Retina (tissue), 1 donor: ENCODE data around the gene PFN3.
A peak's percentile ranks its signal among the peaks of the same experiment; 100 is the strongest.
"Not testable (repeated sequence)": the region's sequence is repeated elsewhere in the genome, so short reads cannot be mapped to it uniquely, and the experiment has no call there.

ENCODE experiments used
- DNase-seq: peaks from one replicate; pipeline ENCODE4 v3.0.0-alpha.2; 2016

The PFN3 gene

DNA sequence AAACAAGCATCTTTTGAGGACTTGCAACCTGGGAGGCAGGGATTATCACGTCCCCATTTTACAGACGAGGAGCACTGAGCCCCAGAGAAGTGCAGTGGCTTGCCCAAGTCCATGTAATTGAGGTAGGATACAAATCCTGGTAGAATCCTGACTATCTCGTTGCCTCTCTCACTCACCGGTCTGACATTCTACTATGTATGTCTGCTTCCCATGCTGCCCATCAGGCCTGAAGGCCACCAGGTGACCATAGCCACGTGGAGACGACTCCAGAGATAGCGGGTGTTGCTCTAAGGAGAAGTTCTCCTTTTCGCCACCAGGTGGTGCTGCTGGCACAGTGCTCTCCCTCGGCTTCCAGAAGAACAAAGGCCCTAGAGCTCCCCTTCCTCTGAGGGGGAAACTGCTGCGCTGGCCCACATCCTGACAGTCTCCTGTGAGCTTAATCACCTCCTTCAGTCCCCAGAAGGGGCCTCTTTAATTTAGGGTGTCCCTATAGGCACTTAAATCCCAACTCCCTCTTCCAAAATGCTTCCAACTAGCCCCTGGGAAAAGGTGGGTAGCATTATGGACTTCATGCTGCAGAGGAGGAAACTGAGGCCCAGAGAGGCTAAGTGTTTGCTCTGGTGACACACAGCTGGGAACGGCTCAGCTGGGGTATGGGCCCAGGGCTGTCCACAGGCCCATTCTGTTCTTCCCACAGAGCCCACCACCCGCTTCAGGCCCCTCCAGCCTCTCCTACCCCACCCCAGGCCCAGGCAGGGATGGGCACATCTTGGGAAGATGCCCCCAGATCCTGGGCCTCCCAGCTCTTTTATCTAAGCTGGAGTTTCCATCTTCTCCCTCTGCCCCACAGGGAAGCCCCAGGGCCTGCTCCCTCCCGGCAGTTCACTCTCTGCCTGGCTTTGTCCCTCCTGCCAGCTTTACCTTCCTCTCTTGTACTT lies 9.8 kb downstream of the PFN3 start:
- peak; percentile 93 for DNase-seq

DNA sequence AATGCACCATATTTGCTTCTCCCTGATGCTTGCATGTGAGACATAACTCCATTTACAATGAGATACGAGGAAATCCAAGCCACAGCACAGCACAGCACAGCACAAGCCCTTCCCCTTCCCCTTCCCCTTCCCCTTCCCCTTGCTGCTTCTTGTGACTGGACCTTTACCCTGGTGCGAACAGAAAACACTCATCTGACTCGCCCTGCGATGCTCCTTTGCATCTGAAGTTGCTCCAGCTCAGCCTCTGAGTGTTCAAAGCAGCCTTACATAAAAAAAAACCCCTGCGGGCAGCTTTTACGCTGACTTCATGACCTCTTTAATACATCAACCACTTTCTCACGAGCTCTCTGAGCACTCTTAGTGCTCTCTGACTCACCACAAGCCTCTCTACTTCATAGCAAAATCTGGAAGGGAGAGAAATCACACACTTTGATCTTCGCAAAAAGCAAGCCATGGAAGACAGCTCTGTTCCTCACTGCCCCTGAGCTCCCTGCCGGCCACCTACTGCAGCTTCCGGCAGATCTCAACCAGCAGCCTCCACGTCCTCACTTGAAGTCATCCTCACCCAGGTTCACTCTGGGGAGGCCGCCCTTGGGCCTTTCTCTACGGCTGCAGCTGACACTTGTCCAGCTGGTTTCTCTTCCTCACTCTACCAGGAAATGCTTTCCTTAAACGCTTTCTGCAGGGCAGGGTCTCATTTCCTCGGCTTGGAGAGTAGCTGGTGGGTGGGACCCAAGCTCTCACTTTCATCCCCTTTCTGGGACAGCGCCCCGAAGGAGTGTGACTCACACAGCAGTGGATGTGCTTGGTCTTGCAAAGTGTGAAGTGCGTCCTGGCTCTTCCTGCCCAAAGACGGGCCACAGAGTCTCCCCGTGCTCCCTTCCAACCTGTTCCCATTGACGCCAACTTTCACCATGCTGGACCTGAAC lies 11.0 kb downstream of the PFN3 start:
- DNase-seq: no peak

DNA sequence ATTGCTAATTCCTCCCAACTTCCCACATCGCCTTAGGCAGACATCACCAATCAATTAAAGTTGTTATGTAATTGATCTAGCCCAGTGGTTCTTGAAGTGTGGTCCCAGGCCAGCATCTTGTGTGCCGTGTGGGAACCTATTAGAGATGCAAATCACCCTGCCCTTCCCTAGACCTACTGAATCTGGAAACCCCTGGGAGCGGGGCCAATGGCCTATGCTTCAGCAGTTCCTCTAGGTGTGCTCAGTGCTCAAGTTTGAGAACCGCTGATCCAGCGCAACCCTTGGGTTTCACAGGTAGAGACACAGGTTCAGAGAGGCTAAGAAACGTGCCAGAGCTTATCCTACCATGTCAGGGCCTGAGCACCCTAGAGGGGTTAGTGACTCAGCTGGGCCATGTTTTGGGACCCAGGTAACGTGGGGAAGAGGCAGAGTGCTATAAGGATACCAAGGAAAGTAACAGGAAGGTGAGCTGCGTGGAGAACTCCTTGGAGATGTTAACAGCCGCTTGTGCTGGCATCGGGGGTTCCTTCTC lies 11.9 kb downstream of the PFN3 start:
- no peak for DNase-seq

DNA sequence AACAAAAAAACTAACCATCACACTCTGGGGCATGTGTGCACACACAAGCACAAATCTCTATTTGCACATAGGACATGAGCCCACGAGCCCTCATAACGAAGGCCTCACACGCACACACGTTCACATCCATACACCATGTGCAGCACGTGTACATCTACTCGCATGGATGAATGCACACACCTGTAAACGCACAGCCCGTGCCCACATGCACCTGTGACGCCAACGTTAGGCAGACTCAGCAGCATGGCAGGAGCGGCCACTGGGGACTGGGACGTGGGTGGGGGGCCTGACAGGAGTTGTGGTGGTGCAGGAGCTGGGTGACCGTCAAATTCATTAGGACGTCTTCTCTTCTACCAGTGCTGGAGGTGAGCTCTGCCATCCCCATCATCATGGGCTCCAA lies 13.1 kb downstream of the PFN3 start:
- no peak for DNase-seq

DNA sequence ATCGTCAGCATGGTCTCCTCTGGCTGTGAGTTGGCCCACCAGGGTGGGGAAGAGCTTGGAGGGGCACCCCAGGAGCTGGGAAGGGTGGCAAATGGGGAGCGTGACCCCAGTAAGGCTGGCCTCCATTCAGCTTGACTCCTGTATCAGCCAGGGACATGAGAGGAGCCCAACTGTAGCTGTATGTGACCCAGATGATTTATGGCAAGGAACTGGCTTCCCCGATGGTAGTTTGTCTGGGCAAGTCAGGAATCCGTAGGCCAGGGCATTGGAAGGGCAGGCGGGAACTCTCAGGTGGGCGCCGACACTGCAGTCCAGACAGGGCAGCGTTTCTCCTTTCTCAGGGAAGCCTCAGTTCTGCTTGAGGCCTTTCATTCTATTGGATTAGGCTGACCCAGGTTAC lies 13.9 kb downstream of the PFN3 start:
- DNase-seq: no peak

DNA sequence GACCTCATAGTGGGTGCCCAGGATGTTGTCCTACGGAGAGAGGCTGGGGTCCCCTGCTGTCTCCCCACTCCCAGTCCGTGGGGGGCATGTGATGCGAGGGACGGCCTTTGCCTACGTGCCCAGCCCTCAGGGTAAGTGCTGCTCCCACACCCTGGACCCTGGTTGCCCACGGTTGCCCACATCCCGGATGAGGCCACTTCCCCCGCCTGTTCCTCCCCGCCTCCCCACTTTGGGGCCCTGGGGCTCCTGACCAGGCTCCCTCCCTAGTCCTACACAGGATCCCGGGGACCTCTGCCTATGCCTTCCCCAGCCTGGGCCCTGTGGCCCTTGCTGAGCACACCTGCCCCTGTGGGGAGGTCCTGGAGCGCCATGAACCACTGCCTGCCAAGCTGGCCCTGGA lies 14.7 kb downstream of the PFN3 start:
- DNase-seq: no peak

DNA sequence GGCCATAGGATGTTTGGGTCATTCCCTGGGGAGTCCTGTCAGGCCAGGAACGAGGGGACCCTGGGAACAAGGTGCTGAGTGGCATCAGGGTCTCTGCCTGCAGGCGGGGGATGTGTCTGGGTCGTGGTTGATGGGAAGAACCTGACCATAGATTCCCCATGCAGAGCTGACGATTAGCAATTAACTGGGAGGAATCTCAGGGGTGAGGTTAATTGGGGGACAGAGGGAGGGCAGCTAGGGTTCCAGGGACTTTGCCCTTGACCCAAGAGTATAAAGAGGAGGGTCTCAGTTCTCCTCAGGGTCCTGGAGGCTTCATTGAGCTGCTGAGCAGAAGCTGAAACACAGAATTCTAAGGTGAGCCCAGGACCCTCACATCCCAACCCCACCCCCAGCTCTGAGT lies 16.3 kb downstream of the PFN3 start, which contains the start of gene SLC34A1:
TSS of gene SLC34A1 (plus strand) at position 301 of the 400 bp plus-strand sequence. CDS start 1,308 bp downstream, outside the sequence.
- DNase-seq: no peak

DNA sequence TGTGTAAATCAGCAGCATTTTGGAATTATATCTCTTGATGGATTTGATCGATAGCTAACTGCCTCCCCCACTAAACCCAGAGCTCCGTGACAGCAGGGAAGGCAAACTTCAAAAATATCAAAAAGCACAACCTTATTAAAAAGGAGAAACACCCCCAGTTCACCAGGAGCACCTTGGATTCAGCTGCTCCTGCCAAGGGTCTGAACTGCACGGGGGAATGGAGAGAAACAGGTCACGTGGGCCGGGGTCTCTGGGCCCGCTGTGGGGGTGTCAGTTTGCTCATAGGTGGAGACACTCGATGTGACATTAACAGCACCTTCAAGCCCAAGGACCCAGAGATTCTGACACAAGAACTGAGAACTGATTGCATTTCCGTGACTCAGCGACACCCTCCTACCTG lies 17.3 kb downstream of the PFN3 start:
- no peak for DNase-seq

DNA sequence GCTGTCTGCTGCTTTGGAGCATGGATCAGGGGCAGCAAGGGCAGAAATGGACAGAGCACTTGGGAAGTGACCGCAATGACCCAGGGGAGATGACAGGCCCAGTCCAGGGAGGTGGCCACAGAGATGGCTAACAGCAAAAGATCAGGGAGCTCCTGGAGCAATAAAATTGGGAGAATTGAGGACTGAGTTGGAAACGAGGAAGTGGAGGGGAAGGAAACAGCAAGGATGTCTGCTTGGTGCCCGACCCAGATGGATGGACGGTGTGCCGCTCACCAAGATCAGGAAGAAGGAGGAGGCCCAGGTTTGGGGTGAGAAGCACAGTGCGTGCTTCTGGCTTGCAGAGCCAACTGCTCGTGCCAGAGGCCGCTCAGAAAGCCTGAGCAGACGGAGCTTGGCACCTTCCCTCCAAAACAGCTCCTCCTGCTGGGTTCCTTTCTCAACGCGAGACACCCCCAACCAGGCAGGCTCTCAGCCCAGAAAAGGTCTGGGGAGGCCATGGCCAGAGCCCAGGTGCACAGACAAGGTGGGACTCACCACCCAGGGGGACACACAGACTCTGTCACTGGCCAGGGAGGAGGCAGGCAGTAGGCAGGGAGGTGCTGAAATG lies 17.9 kb downstream of the PFN3 start:
- no peak for DNase-seq

DNA sequence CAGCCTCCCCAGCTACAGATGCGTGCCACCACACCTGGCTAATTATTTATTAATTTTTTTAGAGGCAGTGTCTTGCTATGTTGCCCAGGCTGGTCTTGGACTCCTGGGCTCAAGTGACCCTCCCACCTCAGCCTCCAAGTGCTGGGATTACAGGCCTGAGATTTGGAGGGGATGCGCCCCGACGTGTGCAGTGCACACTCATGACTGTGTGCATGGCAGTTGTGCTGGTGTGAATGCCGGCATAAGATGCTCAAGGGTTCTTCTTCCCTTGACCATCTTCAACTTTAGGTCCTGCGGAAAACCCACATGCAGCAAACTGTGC lies 19.7 kb downstream of the PFN3 start:
- DNase-seq: no peak

DNA sequence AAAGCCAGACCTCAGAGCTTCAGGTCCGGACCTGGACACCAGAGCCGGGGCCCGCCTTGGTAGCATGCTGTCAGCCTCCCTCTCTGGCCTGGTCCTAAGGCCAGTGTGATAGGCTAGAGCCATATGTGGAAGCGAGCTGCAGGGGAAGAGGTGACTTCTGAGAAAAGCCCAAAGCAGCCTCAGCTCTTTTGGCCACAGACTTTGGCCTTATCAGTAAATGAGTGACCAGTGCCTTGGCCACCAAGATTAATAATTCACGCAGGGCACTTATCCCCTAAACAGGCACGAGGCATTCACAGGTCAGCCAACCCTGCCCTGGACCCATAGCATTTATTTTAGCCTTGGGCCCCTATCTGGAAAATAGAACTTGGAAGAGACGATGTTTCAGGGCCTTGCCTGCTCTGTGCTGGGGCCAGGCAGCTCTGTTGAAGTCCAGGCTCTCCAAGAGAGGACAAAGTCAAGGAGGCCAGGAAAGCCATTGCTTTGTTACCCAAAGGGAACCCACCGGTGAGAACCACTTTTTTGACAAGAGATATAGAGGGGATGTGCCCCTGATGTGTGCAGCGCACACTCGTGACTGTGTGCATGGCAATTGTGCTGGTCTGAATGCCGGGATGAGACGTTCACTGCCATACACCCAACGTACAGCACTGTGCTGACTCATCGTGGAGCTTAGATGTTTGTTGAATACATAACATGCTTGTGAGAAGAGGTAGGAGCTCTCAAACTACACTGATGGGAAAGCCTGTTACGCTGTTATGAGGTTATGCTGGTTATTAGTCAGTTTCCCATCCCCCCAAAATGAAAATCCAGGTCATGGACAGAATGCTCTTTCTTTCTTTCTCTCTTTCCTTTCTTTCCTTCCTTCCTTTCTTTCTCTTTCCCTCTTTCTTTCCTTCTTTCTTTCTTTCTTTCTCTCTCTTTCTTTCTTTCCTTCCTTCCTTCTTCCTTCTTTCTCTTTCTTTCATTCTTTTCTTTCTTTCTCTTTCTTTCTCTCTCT lies 21.3 kb downstream of the PFN3 start:
- no peak for DNase-seq

DNA sequence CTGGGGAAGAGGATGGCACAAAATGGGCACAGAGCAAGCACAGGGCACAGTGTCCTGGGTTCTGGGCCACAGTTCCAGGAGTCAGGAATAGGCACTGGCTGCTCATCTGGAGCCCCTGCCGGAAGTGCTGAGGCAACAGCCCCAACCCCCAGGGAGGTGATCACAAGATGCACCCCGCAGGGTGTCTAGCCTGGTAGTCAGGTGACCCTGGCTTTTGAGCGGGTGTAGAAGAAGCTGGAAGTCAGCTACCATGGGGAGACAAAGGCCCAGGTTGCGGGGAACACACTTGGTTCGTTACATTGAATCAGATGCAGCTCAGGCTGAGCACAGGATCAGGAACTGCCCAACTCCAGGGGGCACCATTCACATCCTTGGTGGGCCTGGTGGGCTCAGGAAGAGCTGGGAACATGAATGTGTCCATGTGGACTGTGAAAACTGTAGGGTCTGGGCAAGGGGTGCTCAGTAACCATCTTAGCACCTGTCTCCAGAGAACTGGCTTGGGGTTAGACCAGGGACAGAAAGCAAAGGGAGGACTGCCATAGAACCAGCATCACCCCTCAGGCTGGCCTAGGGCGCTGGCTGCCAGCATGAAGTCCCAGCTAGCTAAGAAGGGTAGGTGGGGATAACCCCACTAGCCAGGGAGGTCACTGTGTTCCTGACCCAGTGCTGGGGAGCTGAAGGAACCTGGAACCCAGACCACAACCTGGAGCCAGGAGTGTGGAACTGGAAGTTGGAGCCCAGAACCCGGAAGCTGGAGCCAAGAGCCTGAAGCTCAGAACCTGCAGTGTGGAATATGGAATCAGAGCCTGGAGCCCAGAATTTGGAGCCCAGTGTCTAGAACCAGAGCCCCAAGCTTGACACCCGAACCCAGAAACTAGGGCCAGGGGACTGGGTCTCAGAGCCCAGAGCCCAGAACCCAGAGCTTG lies 22.3 kb downstream of the PFN3 start:
- no peak for DNase-seq

DNA sequence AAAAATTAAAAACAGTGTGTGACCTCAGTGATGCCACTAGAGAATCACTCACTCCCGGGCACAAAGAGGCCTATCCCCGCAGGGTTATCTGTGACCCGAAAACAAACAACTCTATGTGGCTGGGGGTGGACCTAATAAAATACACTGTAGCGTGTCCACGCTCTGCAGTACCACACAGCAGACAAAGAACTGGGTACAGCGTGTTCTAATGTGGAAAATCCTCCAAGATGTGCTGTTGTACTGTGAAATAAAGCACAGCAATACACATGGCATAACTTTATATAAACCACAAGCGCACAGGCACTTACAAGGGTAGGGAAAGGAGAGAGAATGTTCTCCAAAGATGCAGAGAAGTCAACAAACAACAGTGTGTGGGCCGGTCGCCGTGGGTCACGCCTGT lies 24.4 kb downstream of the PFN3 start:
- DNase-seq: no peak

DNA sequence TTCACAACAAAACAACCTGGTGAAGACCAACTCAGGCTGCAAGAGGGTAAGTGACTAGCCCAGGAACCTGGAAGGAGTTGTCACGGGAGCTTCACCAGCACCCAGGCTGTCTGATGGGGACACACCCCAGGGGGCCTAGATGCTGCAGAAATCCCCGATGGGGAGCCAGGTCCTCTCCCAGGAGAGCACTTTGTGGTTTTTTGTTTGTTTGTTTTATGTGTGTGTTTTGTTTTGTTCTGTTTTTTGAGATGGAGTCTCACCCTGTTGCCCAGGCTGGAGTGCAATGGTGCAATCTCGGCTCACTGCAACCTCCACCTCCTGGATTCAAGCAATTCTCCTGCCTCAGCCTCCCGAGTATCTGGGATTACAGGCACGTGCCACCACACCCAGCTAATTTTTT lies 24.9 kb downstream of the PFN3 start:
- DNase-seq: not testable (repeated sequence)

DNA sequence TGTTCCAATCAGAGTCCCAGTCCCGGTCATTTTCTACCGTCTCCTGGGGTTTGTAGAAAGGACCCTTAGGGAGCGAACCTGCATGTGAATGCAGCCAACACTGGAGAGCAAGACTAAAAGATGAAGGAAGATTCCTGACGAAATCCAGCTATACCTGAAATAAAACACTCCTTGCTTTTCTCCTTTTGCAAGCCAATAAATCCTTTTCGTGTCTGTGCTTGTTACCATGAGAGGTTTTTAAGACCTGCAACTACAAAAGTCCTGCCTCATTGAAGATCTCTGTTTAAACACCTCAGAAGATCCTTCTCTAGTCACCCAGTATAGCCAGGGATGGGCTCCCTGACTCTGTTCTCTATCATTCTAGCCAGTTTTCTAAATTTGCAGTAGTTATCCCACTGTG lies 26.2 kb downstream of the PFN3 start:
- DNase-seq: no peak

DNA sequence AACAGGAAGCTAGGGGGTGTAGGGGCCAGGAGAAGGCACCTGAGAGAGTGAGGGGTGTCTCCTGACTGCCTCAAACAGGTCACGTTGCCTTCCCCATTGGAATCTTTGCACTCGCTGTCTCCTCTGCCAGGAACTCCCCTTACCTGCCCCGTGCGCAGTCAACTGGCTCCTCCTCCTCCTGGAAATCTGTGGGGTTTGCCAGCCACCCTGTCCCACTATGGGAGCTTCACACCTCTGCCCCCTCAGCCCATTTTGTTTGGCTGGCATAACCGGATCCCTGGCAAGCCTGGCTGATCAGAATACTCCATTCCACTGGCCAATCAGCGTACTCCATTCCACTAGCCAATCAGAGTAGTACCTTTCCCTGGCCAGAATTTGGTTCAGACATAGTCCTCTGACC lies 26.7 kb downstream of the PFN3 start:
- no peak for DNase-seq

DNA sequence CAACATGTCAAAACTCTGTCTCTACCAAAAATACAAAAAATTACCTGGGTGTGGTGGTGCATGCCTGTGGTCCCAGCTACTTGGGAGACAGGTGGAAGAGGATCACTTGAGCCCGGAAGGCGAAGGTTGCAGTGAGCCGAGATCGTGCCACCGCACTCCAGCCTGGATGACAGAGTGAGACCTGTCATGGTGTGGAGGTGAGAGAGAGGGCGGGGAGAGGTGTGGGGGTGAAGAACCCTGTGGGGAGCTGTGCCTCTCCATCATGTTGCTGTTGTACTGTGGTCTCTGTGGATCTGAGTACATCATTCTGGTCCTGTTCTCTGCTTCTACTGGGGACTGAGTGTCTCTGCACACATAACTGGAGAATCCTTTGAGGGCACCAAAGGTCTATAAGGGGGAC lies 27.6 kb downstream of the PFN3 start:
- no peak for DNase-seq

DNA sequence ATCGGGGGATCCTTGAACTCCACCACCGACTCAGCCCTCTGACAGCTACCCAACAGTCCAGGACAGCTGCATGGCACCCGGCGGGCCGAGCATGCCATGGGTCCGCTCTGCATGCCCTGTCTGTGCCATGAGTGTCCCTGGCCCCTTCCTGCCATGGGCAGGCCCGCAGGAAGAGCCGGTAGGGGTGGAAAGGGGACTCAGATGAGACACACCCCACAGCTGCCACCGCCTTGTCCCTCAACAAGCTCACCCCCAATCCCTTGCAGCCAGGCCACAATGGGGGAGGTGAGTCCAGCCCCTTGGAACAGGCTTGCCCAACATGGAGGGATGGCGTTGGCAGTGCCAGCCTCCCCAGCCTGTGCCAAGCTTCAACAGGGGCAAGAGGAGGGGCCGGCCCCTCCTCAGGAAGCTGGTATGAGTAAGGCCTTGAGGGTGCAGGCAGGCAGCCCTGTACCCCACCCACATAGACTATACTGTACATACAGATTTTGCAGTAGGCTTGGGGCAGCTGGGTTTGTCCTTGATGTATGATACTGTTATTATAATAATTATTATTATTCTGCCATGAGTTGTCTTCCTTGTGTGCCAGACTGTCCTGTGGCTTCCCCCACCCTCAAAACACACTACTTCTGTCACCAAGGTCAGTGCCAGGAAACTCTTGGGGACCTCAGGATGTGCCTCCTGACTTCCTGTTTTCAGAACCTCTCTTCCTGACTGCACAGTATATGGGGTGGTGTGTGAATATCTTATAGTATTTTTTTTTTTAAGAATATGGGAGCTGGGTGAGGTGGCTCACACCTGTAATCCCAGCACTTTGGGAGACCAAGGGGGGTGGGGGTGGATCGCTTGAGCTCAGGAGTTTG lies 28.2 kb downstream of the PFN3 start:
- no peak for DNase-seq
